ENCODE measurements around the gene PGRMC2.

DNA sequence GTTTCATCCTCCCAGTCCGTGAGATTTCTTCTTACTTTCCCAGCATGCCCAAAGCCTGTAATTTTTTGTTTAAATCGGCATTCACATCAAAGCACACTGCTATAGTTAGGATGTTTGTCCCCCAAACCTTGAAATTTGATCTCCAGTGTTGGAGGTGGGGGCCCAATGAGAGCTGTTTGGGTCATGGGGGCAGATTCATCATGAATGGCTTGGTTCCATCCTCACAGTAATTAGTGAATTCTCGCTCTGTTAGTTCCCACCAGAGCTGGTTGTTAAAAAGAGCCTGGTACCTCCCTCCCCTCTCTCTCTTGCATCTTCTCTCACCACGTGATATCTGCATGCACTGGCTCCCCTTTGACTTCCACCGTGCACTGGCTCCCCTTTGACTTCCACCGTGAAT is 40.5 kb upstream of the PGRMC2 start:
- TF ChIP-seq, protein P1, sequence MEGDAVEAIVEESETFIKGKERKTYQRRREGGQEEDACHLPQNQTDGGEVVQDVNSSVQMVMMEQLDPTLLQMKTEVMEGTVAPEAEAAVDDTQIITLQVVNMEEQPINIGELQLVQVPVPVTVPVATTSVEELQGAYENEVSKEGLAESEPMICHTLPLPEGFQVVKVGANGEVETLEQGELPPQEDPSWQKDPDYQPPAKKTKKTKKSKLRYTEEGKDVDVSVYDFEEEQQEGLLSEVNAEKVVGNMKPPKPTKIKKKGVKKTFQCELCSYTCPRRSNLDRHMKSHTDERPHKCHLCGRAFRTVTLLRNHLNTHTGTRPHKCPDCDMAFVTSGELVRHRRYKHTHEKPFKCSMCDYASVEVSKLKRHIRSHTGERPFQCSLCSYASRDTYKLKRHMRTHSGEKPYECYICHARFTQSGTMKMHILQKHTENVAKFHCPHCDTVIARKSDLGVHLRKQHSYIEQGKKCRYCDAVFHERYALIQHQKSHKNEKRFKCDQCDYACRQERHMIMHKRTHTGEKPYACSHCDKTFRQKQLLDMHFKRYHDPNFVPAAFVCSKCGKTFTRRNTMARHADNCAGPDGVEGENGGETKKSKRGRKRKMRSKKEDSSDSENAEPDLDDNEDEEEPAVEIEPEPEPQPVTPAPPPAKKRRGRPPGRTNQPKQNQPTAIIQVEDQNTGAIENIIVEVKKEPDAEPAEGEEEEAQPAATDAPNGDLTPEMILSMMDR (conservative IDR thresholded peaks at IDR 0.05 in 1 of 2, IDR thresholded peaks at IDR 0.05 in 1 of 2; ENCODE audit: extremely low read depth in 1 of 2, insufficient read depth in 1 of 2, low read depth in 1 of 2, low read length in 2 of 2), result no peak
- TF ChIP-seq EZH2 (IDR thresholded peaks at IDR 0.05; ENCODE audit: borderline replicate concordance, low read length), result no peak
